Skin of body (tissue), 2 donors: ENCODE results near the gene AVPI1. TPM values are rescaled to one million over a fixed set of nuclear protein-coding genes. Genes with fewer than 3 reads are reported as not detected.
A peak's percentile ranks its signal among the peaks of the same experiment; 100 is the strongest.
"Not testable (repeated sequence)": the region's sequence is repeated elsewhere in the genome, so short reads cannot be mapped to it uniquely, and the experiment has no call there.

Source experiments
- DNase-seq: peaks from one replicate; lab custom pipeline; 2025; lab: John Stamatoyannopoulos, UW
- total RNA-seq: library from RNA; depleted of rRNA; stranded (reverse); fragments of >200 nt; gene quantifications from one replicate; pipeline ENCODE4 v1.2.3, GENCODE V29; 2014

Gene AVPI1
- total RNA-seq, 1 donor from 2014 or later, result 18.2 TPM

DNA sequence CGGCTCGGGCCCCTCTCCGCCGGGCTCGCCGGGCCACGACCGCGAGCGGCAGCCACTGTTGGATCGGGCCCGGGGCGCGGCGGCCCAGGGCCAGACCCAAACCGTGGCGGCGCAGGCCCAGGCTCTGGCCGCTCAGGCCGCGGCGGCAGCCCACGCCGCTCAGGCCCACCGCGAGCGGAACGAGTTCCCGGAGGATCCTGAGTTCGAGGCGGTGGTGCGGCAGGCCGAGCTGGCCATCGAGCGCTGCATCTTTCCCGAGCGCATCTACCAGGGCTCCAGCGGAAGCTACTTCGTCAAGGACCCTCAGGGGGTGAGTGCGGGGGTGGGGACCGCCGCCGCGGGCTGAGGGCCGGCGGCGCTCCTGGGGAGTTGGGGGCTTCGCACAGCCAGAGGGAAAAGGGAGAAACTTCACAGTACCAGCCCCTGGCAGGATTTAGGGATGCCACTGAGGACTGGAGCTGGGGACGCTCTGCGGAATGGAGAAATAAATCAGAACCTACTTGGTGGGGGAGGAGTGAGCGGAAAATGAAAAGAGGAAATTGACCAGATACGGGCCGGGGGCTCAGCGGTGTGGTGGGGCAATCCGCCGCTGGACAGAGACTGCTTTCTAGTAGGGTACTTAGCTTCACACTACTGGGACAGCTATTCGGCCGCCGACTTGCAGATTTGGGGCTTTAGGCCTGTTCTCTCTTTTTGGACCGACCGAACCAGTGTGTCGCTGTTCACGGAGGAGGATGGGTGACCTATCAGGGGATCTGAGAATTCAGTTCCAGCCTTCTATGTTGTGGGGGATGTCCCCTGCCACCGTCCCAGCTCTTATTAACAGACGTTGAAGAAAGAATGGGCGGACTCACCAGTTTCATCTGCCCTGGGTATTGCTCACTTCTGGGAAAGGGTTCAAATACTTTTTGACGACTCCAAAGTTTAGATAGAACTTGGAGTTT, 45.9 kb downstream of the AVPI1 start:
- DNase-seq, result no peak

DNA sequence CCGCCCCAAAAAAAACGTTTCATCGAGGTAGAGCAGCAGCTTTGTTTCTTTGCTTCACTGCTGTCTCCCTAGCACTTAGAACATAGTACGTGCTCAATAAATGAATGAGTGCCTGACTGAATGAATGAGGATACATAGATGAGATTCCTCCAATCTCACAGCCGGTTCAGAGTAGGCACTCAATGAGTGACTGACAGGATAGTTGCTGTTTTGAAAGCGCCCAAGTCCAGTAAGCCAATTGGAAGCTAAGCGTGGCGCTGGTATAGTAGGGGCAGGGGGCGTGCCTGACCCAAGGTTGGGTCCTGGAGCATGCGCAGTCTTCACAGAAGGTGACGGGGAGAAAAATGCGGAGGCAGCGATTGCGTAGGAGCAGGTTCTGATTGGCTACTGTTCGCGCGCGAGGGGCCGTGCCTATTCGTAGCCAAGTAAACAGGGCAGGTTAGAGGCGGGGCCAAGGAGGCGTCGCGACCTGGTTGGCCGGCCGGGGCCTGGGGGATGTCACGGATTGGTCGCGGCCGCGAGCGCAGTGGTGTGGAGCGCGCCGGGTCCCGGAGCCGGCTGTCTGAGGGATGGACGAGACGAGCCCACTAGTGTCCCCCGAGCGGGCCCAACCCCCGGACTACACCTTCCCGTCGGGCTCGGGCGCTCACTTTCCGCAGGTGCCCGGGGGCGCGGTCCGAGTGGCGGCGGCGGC, 46.7 kb downstream of the AVPI1 start, which contains the start of gene PI4K2A:
Gene PI4K2A, plus strand, starts transcription at position 498 of the 694 bp plus-strand sequence. Its CDS starts 72 bp downstream, at position 570.
- peak; percentile 98 for DNase-seq

DNA sequence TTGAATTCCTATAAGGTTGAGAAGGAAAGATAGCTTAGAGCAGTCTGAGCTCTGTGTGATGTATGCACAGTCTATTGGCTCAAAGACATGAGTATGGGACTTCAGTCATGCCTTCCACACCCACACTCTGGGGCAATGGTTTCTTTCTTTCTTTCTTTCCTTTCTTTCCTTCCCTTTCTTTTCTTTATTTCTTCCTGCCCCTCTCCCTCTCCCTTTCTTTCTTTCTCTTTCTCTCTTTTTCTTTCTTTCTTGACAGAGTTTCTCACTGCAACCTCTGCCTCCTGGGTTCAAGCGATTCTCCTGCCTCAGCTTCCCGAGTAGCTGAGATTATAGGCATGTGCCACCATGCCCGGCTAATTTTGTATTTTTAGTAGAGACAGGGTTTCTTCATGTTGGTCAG, 48.0 kb downstream of the AVPI1 start:
- DNase-seq, result not testable (repeated sequence)

DNA sequence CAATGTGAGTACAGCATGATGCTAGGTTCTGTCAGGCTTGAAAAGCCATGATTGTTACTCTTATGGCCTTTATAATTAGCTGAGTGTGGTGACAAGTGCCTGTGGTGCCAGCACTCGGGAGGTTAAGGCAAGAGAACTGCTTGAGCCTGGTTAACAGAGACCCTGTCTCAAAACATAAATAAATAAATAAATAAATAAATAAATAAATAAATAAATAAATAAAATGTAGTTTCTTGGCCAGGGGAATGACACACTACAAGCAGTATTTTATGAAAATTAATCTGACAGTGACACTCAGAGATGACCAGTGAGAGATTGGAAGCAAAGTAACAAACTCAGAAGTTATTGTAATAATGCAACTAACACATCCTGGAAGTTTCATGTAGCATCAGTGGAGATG, 51.5 kb downstream of the AVPI1 start:
- no peak for DNase-seq

DNA sequence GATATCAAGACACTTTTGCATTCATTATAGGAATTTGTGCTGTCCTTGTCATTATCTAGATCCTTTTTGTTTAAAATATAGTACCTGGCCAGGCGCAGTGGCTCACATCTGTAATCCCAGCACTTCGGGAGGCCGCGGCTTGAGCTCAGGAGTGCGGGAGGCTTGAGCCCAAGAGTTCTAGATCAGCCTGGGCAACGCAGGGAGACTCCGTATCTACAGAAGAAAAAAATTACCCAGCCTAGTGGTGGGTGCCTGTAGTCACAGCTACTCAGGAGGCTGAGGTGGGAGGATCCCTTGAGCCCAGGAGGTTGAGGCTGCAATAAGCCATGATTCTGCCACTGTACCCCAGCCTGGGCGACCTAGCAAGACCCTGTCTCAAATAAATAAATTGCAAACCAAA, 53.1 kb downstream of the AVPI1 start:
- DNase-seq, result no peak

DNA sequence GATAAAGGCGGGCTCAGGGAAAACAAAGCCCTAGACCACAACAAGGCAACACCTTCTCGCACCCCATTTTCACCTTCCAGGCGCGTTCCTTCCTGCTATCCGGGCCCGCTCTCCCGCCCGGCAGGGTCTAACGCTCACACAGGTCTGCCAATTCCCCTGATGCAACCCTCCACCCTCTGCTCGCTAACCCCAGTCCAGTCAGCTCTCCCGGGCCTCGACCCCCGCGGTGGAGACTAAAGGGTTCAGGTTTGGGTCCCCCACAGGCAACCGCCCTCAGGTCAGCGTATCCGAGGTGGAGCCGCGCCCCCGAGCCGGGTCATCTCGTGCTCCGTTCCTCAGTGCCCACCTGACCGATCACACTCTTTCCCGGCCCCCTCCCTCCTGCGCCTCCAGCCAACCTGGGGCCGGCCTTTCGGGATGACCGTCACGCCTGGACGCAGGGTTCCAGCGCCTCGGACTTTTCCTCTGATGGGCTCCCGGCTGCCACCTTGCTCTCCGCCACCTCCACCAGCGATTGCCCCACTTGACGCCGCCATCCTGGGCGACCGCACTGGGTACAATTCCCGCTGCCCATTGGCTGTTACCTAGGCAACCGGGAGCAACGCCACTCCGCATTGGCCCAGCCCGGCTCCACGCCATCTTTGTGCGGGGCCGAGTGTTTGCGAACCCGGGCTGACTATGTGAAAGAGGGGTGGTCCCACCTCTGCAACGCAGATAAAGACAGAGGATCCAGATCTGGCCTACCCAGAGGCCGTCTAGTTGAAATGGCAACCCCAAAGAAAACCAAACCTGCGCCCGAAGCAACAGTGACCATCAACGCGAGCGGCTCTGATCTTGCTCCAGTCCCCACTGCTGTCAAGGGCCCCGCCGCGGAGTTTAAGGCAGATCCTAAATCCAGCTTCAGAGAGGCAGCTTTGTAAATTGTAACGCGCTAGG, 53.8 kb downstream of the AVPI1 start, which contains the start of gene MORN4:
Gene MORN4, minus strand, starts transcription at position 552 of the 936 bp plus-strand sequence. CDS start 13,847 bp downstream, outside the sequence.
- peak; percentile 80 for DNase-seq

DNA sequence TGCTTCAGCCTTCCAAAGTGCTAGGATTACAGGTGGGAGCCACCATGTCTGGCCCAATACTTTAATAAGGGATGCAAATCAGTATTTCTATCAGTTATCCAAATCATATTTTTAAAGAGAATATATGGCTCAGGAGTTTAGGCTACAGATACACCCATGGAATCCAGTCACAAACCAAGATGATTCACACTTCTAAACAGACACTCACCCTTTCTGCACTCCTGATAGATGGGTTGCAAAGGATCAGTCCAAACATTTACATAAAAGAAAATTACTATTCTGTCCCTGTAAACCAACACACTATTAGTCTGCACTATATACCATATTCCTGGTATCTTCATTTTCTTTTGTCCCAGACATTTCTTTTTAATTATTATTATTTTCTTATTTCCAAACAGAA, 55.9 kb downstream of the AVPI1 start:
- DNase-seq, result no peak

DNA sequence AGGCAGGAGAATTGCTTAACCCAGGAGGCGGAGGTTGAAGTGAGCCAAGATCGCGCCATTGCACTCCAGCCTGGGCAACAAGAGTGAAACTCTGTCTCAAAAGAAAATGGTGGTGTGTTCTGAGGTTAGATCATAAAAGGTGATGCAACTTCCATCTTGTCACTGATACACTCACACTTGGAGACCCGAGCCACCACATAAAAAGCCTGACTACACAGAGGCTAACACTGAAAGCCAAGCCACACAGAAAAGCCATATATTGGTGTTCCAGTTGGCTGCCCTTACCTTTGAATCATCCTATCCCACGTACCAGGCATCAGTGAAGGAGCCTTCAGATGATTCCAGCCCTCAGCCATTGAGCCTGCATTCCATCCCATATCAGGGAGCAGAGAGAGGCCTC, 57.8 kb downstream of the AVPI1 start:
- no peak for DNase-seq

DNA sequence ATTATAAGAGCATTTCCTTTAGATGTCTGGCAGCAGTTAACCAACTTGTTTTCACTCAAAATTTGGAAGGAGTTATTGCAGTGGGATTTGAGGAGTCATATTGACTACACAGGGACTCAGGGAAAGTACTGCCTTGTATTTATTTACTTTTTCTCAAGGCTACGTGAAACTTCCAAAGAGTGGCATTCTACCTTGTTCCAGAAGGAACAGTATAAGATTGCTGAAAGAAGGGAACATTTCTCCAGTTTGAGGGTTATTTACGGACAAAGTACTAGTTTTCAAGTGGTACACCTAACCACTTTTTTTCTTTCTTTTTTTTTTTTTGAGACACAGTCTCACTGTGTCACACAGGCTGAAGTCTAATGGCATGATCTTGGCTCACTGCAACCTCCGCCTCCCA, 58.8 kb downstream of the AVPI1 start:
- DNase-seq, result no peak

DNA sequence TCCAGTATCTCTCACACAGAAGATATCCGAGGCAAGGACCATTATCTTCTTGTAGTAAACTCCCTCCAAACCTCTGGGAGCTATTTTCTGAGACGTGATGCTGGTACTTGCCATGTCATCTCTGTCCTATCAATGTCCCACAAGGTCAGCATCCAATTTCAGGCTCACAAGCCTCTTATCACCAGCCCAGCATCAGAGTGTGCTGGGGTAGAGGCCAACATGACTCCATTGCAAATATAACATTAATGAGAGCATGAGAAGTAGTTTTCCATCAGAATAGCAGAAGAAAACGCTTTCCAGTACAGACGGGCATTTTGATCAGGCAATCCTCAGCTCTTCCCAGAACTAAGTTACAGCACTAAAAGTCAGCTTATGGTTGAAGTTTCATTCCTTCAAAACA, 59.3 kb downstream of the AVPI1 start:
- no peak for DNase-seq

Other genes starting within 250 kb of the AVPI1 start
- gene EXOSC1, start 241.2 kb downstream of the AVPI1 start, total RNA-seq, result 21.0 TPM
- 20.7 TPM for gene ZDHHC16, start 241.1 kb downstream of the AVPI1 start, total RNA-seq
- 48.7 TPM for gene MMS19, start 188.8 kb downstream of the AVPI1 start, total RNA-seq
- 5.6 TPM for gene UBTD1, start 188.3 kb downstream of the AVPI1 start, total RNA-seq
- 6.4 TPM for gene ANKRD2, start 114.5 kb downstream of the AVPI1 start, total RNA-seq
- 0.99 TPM for gene HOGA1, start 102.9 kb downstream of the AVPI1 start, total RNA-seq
- 0.20 TPM for gene C10orf62, start 97.5 kb downstream of the AVPI1 start, total RNA-seq
- 5.4 TPM for gene MORN4, start 53.7 kb downstream of the AVPI1 start, total RNA-seq
- gene PI4K2A, start 46.6 kb downstream of the AVPI1 start, total RNA-seq, result 7.7 TPM
- 17.3 TPM for gene MARVELD1, start 26.5 kb upstream of the AVPI1 start, total RNA-seq
- gene ZFYVE27, start 49.9 kb upstream of the AVPI1 start, total RNA-seq, result 19.0 TPM
- gene SFRP5, start 84.8 kb upstream of the AVPI1 start, total RNA-seq, result 1.7 TPM
- gene GOLGA7B, start 162.6 kb upstream of the AVPI1 start, total RNA-seq, result 3.5 TPM